K562 (cell line): Measurements from ENCODE around the gene SLFN14. TPM values are rescaled to one million over a fixed set of nuclear protein-coding genes. Genes with fewer than 3 reads are reported as not detected.

ENCODE experiments used
- BRD9 ChIP-seq: fragments of 450-650 bp; IDR thresholded peaks from 2 replicates; pipeline ENCODE4 v1.6.1; 2018; ENCODE audit warnings: low read depth; ENCODE audit not compliant: partially characterized antibody
- CREM ChIP-seq: IDR thresholded peaks from 2 replicates; pipeline ENCODE4 v1.6.1; 2014; ENCODE audit warnings: antibody characterized with exemption, low read depth
- HNRNPLL ChIP-seq: fragments of 200-400 bp; formaldehyde crosslinking; IDR thresholded peaks from 2 replicates; pipeline ENCODE4 v1.6.1; 2017; ENCODE audit warnings: low read length, low read depth, mild to moderate bottlenecking; ENCODE audit not compliant: poor library complexity, severe bottlenecking
- JUND ChIP-seq, 2 experiments: IDR thresholded peaks; 2 replicates in 1 of 2; 3 replicates in 1 of 2; pipeline ENCODE4 v1.6.1; 2011; ENCODE audit warnings: borderline replicate concordance in 2 of 2, low read depth in 2 of 2, low read length in 2 of 2, improper control_type of control experiment in 1 of 2, missing biosample characterization in 1 of 2, missing genetic modification characterization in 1 of 2, missing genetic modification reagents in 1 of 2
- SAFB2 ChIP-seq: fragments of 200-400 bp; formaldehyde crosslinking; IDR thresholded peaks from 2 replicates; pipeline ENCODE4 v1.6.1; 2018; ENCODE audit warnings: borderline replicate concordance, low read length, low read depth, moderate library complexity; ENCODE audit not compliant: severe bottlenecking
- SRSF3 ChIP-seq: fragments of 200-400 bp; formaldehyde crosslinking; IDR thresholded peaks from 2 replicates; pipeline ENCODE4 v1.6.1; 2016; ENCODE audit warnings: mild to moderate bottlenecking, low read length, moderate library complexity; ENCODE audit not compliant: insufficient read depth
- TRIM28 ChIP-seq: fragments of 450-650 bp; IDR thresholded peaks from 2 replicates; pipeline ENCODE4 v1.6.1; 2017
- polyA plus RNA-seq, 8 experiments: library from polyadenylated mRNA; depleted of rRNA in 4 of 8; stranded (reverse) in 5 of 8; unstranded in 3 of 8; fragments of >200 nt; fragmentation: Nextera tagmentation in 2 of 8; fragmentation: Illumina TruSeq in 1 of 8; extraction: Ambion mirVana in 2 of 8; extraction: Trizol in 1 of 8; gene quantifications; 2 replicates each; pipeline versions ENCODE4 v1.2.1 to v1.2.3, GENCODE V29; 2011 to 2014; ENCODE audit warnings: inconsistent platforms in 1 of 8, missing spikeins in 1 of 8
- total RNA-seq, 7 experiments: library from RNA; depleted of rRNA in 6 of 7; stranded (reverse); fragments of >200 nt in 6 of 7; fragmentation: Illumina TruSeq in 2 of 7; extraction: Trizol in 2 of 7; gene quantifications; 2 replicates each; pipeline versions ENCODE4 v1.2.1 to v1.2.3, GENCODE V29; 2011 to 2021; ENCODE audit warnings: low replicate concordance in 1 of 7
- TF ChIP-seq, protein P1 (sequence below), 2 experiments: fragments of 450-650 bp in 1 of 2; sonication (generic) in 1 of 2; formaldehyde crosslinking in 1 of 2; IDR thresholded peaks; 2 replicates each; pipeline versions ENCODE4 v1.7.1 to v1.9.0; 2016 to 2022; ENCODE audit warnings: inconsistent platforms in 1 of 2, mild to moderate bottlenecking in 1 of 2, missing genetic modification reagents in 1 of 2
- TF ChIP-seq, protein P2 (sequence below), 2 experiments: fragments of 450-650 bp; IDR thresholded peaks; 2 replicates each; pipeline ENCODE4 v1.6.1; 2018; ENCODE audit warnings: mild to moderate bottlenecking in 2 of 2, low read depth in 1 of 2; ENCODE audit not compliant: partially characterized antibody in 2 of 2
- TF ChIP-seq, protein P3 (sequence below): sonication (generic); formaldehyde crosslinking; IDR thresholded peaks from 2 replicates; pipeline ENCODE4 v1.8.0; 2022; ENCODE audit warnings: mild to moderate bottlenecking, missing genetic modification reagents
- TF ChIP-seq, protein P4 (sequence below), 2 experiments: fragments of 450-650 bp; IDR thresholded peaks; 2 replicates each; pipeline ENCODE4 v1.6.1; 2016

SLFN14 gene
- total and polyA plus RNA-seq, 9 of the 15 experiments (the other 6 are each of a cell fraction or from before 2014, with no cell fraction given) = 1.3 to 4.3 (median 3.1) TPM

DNA sequence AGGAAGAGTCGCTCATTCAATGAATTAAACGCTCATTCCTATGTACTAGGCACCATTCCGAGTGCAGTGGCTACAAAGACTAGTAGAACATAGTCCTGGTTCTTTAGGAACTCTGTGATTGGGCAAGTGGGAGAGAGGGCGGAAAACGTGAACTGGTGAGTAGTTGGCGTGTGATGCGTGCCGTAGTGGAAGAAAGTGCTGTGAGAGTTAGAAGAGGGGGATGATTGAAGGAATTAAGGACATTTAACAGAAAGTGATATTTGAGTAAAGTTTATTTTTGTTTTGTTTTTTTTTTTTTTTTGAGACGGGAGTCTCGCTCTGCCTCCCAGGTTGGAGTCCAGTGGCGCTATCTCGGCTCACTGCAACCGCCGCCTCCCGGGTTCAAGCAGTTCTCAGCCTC, 7.9 kb upstream of the SLFN14 start (continued):
- TF ChIP-seq, protein P1, sequence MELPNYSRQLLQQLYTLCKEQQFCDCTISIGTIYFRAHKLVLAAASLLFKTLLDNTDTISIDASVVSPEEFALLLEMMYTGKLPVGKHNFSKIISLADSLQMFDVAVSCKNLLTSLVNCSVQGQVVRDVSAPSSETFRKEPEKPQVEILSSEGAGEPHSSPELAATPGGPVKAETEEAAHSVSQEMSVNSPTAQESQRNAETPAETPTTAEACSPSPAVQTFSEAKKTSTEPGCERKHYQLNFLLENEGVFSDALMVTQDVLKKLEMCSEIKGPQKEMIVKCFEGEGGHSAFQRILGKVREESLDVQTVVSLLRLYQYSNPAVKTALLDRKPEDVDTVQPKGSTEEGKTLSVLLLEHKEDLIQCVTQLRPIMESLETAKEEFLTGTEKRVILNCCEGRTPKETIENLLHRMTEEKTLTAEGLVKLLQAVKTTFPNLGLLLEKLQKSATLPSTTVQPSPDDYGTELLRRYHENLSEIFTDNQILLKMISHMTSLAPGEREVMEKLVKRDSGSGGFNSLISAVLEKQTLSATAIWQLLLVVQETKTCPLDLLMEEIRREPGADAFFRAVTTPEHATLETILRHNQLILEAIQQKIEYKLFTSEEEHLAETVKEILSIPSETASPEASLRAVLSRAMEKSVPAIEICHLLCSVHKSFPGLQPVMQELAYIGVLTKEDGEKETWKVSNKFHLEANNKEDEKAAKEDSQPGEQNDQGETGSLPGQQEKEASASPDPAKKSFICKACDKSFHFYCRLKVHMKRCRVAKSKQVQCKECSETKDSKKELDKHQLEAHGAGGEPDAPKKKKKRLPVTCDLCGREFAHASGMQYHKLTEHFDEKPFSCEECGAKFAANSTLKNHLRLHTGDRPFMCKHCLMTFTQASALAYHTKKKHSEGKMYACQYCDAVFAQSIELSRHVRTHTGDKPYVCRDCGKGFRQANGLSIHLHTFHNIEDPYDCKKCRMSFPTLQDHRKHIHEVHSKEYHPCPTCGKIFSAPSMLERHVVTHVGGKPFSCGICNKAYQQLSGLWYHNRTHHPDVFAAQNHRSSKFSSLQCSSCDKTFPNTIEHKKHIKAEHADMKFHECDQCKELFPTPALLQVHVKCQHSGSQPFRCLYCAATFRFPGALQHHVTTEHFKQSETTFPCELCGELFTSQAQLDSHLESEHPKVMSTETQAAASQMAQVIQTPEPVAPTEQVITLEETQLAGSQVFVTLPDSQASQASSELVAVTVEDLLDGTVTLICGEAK (IDR thresholded peaks at IDR 0.05) = peak; percentile 74
- TF ChIP-seq, protein P1 (CRISPR knock-in tag; IDR thresholded peaks at IDR 0.05) = no peak
- 0 out of 2 replicates have a peak, but pooled peaks have one; percentile 13 for TF ChIP-seq JUND (IDR thresholded peaks at IDR 0.05; ENCODE audit: borderline replicate concordance, low read depth, low read length)
- TF ChIP-seq JUND (tag; IDR thresholded peaks at IDR 0.05; ENCODE audit: borderline replicate concordance, low read depth, low read length) = no peak
- TF ChIP-seq, protein P2, sequence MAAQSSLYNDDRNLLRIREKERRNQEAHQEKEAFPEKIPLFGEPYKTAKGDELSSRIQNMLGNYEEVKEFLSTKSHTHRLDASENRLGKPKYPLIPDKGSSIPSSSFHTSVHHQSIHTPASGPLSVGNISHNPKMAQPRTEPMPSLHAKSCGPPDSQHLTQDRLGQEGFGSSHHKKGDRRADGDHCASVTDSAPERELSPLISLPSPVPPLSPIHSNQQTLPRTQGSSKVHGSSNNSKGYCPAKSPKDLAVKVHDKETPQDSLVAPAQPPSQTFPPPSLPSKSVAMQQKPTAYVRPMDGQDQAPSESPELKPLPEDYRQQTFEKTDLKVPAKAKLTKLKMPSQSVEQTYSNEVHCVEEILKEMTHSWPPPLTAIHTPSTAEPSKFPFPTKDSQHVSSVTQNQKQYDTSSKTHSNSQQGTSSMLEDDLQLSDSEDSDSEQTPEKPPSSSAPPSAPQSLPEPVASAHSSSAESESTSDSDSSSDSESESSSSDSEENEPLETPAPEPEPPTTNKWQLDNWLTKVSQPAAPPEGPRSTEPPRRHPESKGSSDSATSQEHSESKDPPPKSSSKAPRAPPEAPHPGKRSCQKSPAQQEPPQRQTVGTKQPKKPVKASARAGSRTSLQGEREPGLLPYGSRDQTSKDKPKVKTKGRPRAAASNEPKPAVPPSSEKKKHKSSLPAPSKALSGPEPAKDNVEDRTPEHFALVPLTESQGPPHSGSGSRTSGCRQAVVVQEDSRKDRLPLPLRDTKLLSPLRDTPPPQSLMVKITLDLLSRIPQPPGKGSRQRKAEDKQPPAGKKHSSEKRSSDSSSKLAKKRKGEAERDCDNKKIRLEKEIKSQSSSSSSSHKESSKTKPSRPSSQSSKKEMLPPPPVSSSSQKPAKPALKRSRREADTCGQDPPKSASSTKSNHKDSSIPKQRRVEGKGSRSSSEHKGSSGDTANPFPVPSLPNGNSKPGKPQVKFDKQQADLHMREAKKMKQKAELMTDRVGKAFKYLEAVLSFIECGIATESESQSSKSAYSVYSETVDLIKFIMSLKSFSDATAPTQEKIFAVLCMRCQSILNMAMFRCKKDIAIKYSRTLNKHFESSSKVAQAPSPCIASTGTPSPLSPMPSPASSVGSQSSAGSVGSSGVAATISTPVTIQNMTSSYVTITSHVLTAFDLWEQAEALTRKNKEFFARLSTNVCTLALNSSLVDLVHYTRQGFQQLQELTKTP (IDR thresholded peaks at IDR 0.05; ENCODE audit: low read depth in 1 of 2, partially characterized antibody in 2 of 2) = peak in 1 of 2 experiments; percentile 5
- TF ChIP-seq SRSF3 = no peak
- no peak for TF ChIP-seq SAFB2
- TF ChIP-seq, protein P3, sequence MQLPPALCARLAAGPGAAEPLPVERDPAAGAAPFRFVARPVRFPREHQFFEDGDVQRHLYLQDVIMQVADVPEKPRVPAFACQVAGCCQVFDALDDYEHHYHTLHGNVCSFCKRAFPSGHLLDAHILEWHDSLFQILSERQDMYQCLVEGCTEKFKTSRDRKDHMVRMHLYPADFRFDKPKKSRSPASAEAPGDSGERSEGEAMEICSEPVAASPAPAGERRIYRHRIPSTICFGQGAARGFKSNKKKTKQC (CRISPR knock-in tag) = no peak
- TF ChIP-seq, protein P4, sequence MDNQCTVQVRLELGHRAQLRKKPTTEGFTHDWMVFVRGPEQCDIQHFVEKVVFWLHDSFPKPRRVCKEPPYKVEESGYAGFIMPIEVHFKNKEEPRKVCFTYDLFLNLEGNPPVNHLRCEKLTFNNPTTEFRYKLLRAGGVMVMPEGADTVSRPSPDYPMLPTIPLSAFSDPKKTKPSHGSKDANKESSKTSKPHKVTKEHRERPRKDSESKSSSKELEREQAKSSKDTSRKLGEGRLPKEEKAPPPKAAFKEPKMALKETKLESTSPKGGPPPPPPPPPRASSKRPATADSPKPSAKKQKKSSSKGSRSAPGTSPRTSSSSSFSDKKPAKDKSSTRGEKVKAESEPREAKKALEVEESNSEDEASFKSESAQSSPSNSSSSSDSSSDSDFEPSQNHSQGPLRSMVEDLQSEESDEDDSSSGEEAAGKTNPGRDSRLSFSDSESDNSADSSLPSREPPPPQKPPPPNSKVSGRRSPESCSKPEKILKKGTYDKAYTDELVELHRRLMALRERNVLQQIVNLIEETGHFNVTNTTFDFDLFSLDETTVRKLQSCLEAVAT (IDR thresholded peaks at IDR 0.05) = 0 out of 4 replicates have a peak, but pooled peaks of 1 of the 2 experiments have one; percentile 26
- peak; percentile 9 for TF ChIP-seq BRD9
- TF ChIP-seq TRIM28 = peak; percentile 72; the same call in 1 of the 2 replicates
- TF ChIP-seq CREM = 0 out of 2 replicates have a peak, but pooled peaks have one; percentile 11
- peak; percentile 44 for TF ChIP-seq HNRNPLL
